Lung microvascular endothelial cell (primary cell): ENCODE data around the gene NCAPG. TPM values are rescaled to one million over a fixed set of nuclear protein-coding genes. Genes with fewer than 3 reads are reported as not detected.

Source experiments
- DNase-seq, 2 donors: peaks; one replicate each; pipeline versions ENCODE4 v3.0.0 to v3.0.0-alpha.2; 2010; ENCODE audit warnings: low read depth in 2 of 2
- total RNA-seq: library from RNA; depleted of rRNA; stranded (reverse); fragments of >200 nt; gene quantifications from 2 replicates; pipeline ENCODE4 v1.2.1, GENCODE V29; 2014

NCAPG gene
- total RNA-seq, 1 donor from 2014 or later, result 4.0 TPM

DNA sequence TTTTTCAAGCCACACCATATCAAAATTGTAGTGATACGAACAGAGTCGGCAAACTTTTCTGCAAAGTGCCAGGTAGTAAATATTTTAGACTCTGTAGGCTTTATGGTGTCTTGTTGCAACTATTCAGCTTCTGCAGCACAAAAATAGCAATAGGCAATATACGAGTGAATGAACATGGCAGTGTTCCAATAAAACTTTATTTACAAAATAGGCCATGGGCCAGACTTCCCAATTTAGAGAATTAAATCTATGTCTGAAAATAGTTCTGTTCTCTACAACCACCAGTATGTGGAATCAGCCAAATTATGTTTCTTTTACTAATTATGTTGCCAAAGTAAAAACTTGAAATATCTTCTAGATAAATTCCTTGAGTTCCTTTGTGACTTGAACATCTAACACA lies 56.5 kb downstream of the NCAPG start:
- no peak for DNase-seq

DNA sequence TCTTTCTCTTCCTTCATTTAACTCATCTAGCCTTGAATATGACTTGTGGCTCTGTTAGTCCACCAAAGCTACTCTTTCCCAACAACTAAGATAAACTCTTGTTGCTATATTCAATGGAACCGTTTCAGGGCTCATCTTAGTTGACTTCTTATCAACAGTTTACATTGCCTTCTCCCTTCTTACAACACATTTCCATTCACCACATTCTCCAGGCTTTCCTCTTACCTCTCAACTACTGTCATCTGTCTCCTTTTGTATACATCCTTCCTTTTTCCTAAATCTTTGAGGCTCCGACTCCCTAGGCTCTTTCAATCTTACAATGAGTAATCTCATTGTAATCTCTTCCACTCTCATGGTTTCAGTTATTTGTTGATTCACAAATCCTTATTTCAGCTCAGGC lies 58.5 kb downstream of the NCAPG start:
- no peak for DNase-seq

DNA sequence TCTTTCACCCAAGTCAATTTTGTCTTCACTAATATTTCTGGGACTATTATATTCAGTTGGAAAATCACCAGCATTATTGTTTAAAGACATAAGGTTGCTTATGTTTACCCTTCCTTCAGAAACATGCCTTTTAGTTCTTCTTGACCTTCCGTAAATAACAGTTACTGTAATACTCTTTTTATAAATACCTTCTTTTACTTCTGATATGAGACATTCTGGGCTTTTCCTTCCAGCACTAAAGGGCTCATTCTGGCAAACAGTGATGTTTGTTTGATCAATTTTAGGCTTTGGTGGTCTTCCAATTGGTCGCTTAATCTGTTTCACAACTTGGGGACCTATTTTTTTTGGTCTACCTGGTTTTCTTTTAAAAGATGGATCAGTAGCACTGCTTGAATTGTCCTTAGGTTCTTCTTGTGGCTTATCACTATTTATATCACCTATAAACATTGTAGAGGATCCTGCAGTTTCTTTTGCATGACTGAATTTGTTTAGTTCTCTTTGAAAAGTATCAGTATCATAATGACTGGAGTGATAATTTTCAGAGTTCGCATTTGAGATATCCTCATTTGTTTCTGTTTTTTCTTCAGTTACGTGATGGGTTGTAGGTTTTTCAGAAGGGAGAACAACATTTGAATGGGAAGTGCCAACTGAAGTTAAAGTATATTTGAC lies 64.8 kb downstream of the NCAPG start:
- DNase-seq, result no peak

DNA sequence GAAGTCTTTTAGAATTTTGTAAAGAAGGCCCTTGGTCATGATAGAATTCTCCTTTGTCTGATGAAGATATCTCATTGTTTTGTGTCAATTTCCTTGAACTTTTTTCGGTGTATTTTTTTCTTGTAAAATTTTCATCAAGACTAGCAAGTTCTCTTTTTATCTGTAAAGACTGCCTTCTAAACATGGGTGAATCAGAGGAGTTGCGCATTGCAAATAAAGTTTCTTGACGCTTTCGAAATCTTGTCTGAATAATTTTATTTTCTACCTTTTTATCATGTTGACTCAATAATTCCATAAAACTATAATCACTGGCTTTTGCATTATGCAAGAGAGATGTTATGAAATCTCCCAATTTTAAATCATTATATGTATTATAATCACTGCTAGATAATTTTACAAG lies 66.2 kb downstream of the NCAPG start:
- no peak for DNase-seq

GRCh38 chr4:17877661-17878060 lies 66.9 kb downstream of the NCAPG start:
- DNase-seq, result no peak

- no peak for DNase-seq
Observed at GRCh38 chr4:17884063-17884462, 73.3 kb downstream of the NCAPG start.

GRCh38 chr4:17884511-17884910 lies 73.7 kb downstream of the NCAPG start:
- no peak for DNase-seq

- no peak for DNase-seq
Observed at GRCh38 chr4:17889692-17890091, 78.9 kb downstream of the NCAPG start.

DNA sequence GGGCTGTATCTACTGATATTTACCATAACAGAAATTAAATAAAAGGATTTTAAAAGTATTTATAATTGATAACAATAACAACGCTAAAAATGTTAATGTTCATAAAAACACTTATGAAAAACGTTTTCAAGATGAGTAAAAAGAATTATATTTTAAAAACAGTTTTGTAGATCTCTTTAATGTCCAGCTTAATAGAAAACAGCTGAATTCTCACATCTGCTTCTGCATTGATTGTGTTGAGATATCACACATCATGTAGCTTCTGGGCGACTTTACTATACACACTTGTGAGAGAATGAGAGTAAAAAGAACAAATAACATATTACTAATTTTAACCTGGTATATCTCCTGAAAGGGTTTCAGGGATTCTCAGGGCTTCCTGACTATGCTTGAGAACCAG lies 83.6 kb downstream of the NCAPG start:
- no peak for DNase-seq

Other genes with a start within 250 kb of the NCAPG start
- gene LAP3, start 233.8 kb upstream of the NCAPG start, total RNA-seq, result 117 and 174 TPM in 2 replicates
- 13.7 and 23.2 TPM in 2 replicates for gene MED28, start 196.3 kb upstream of the NCAPG start, total RNA-seq
- not detected in 2 replicates for gene FAM184B, start 29.4 kb upstream of the NCAPG start, total RNA-seq
- gene DCAF16, start 222 bp upstream of the NCAPG start, total RNA-seq, result 13.3 and 19.0 TPM in 2 replicates
- gene LCORL, start 210.8 kb downstream of the NCAPG start, total RNA-seq, result 11.8 and 16.9 TPM in 2 replicates